Measurements from ENCODE around the gene KIAA1586. TPM values are rescaled to one million over a fixed set of nuclear protein-coding genes. Genes with fewer than 3 reads are reported as not detected.

Gene KIAA1586
- total RNA-seq, 1 experiment from 2014 or later: 6.0 TPM

GRCh38 chr6:57013521-57013926 lies 33.0 kb upstream of the KIAA1586 start:
- no peaks in the 10 kb centered on the region for H3K27me3 ChIP-seq (ENCODE audit: low read length)
- no peaks in the 10 kb centered on the region for H4K20me1 ChIP-seq (ENCODE audit: low read length)
- H3K79me2 ChIP-seq (ENCODE audit: low read length): no peaks in the 10 kb centered on the region
- BruUV-seq (replicated peaks): no TSS peak
- DNase-seq (peak; percentile 89), ATAC-seq (peak; percentile 96)
- no peak overlapping the region for H3K9ac ChIP-seq (ENCODE audit: low read length)
- TF ChIP-seq EZH2phosphoT487 (IDR thresholded peaks at IDR 0.05; ENCODE audit: borderline replicate concordance, low read length): no peak
- TF ChIP-seq CTCF (conservative IDR thresholded peaks at IDR 0.05; ENCODE audit: low read depth, low read length): no peak
- no peak for TF ChIP-seq EZH2 (IDR thresholded peaks at IDR 0.05; ENCODE audit: low read length, unreplicated experiment)
- no peaks in the 10 kb centered on the region for H3F3A ChIP-seq (ENCODE audit: low read length, unreplicated experiment)
- POLR2A ChIA-PET (ENCODE audit: unreplicated experiment): interaction anchor here (0.7 kb wide), 1 partner anchor 303 kb away, joined by 7 read pairs; no protein-coding TSS in a partner anchor
- CTCF ChIA-PET: interaction anchor here (0.9 to 1.3 kb wide), 4 partner anchors 21 to 111 kb away, joined by 3 to 9 read pairs (median 4); partner anchors contain the start of gene BEND6
- H3K4me1 ChIP-seq (ENCODE audit: insufficient read depth, low read length): peaks cover 13% of the 10 kb centered on the region
- peak overlapping the region; percentile 36; the same call in 1 of the 2 replicates for H3K4me2 ChIP-seq (ENCODE audit: low read length)
- H3K36me3 ChIP-seq (ENCODE audit: low read depth, low read length): no peaks in the 10 kb centered on the region
- no peak overlapping the region for H3K27ac ChIP-seq (ENCODE audit: low read length)
- no peaks in the 10 kb centered on the region for H3K9me2 ChIP-seq (replicated peaks; ENCODE audit: low read length)
- no peaks in the 10 kb centered on the region for H3K9me3 ChIP-seq (ENCODE audit: low read length)
- no peak overlapping the region for H3K4me3 ChIP-seq (ENCODE audit: low read length)
- intact Hi-C loops (cut with micrococcal nuclease): no loop called here
- no peak overlapping the region for H2AFZ ChIP-seq (ENCODE audit: low read length)

- intact Hi-C loops (cut with micrococcal nuclease): no loop called here
- Histone ChIP-seq H3K36me3 (ENCODE audit: low read depth, low read length) (no peaks in the 10 kb centered on the region), H2AFZ (ENCODE audit: low read length) (no peak overlapping the region), H3K9ac (ENCODE audit: low read length) (no peak overlapping the region), H4K20me1 (ENCODE audit: low read length) (no peaks in the 10 kb centered on the region), H3K79me2 (ENCODE audit: low read length) (no peaks in the 10 kb centered on the region), H3K4me1 (ENCODE audit: insufficient read depth, low read length) (peaks cover 13% of the 10 kb centered on the region), H3F3A (ENCODE audit: low read length, unreplicated experiment) (no peaks in the 10 kb centered on the region), H3K27ac (ENCODE audit: low read length) (no peak overlapping the region), H3K9me2 (replicated peaks; ENCODE audit: low read length) (no peaks in the 10 kb centered on the region), H3K9me3 (ENCODE audit: low read length) (no peaks in the 10 kb centered on the region), H3K4me2 (ENCODE audit: low read length) (no peak overlapping the region), H3K27me3 (ENCODE audit: low read length) (no peaks in the 10 kb centered on the region), H3K4me3 (ENCODE audit: low read length) (no peak overlapping the region)
- ATAC-seq: no peak
- TF ChIP-seq EZH2 (IDR thresholded peaks at IDR 0.05; ENCODE audit: low read length, unreplicated experiment) (no peak), CTCF (conservative IDR thresholded peaks at IDR 0.05; ENCODE audit: low read depth, low read length) (no peak), EZH2phosphoT487 (IDR thresholded peaks at IDR 0.05; ENCODE audit: borderline replicate concordance, low read length) (no peak)
- ChIA-PET CTCF (interaction anchor here (0.7 kb wide), 1 partner anchor 310 kb away, joined by 3 read pairs; no protein-coding TSS in a partner anchor), POLR2A (ENCODE audit: unreplicated experiment) (no interaction called here)
- no peak for DNase-seq
- BruUV-seq (replicated peaks): no TSS peak
These were observed 29.4 kb upstream of the KIAA1586 start for GRCh38 chr6:57017069-57017468.

- Histone ChIP-seq H3K4me1 (ENCODE audit: insufficient read depth, low read length) (peaks cover 12% of the 10 kb centered on the region), H3K79me2 (ENCODE audit: low read length) (no peaks in the 10 kb centered on the region), H3K9ac (ENCODE audit: low read length) (no peak overlapping the region), H3K9me2 (replicated peaks; ENCODE audit: low read length) (no peaks in the 10 kb centered on the region), H3K4me2 (ENCODE audit: low read length) (no peak overlapping the region), H3K9me3 (ENCODE audit: low read length) (no peaks in the 10 kb centered on the region), H3K27me3 (ENCODE audit: low read length) (no peaks in the 10 kb centered on the region), H4K20me1 (ENCODE audit: low read length) (no peaks in the 10 kb centered on the region), H3K4me3 (ENCODE audit: low read length) (no peak overlapping the region), H3K36me3 (ENCODE audit: low read depth, low read length) (no peaks in the 10 kb centered on the region), H3K27ac (ENCODE audit: low read length) (no peak overlapping the region), H2AFZ (ENCODE audit: low read length) (no peak overlapping the region), H3F3A (ENCODE audit: low read length, unreplicated experiment) (no peaks in the 10 kb centered on the region)
- ChIA-PET POLR2A (ENCODE audit: unreplicated experiment) (interaction anchor here (0.6 kb wide), 1 partner anchor 114 kb away, joined by 5 read pairs; no protein-coding TSS in a partner anchor), CTCF (no interaction called here)
- no peak for TF ChIP-seq EZH2 (IDR thresholded peaks at IDR 0.05; ENCODE audit: low read length, unreplicated experiment)
- TF ChIP-seq CTCF (conservative IDR thresholded peaks at IDR 0.05; ENCODE audit: low read depth, low read length): no peak
- no peak for TF ChIP-seq EZH2phosphoT487 (IDR thresholded peaks at IDR 0.05; ENCODE audit: borderline replicate concordance, low read length)
- no TSS peak for BruUV-seq (replicated peaks)
- DNase-seq: no peak
- intact Hi-C loops (cut with micrococcal nuclease): no loop called here
- ATAC-seq: no peak
These were observed 28.7 kb upstream of the KIAA1586 start for GRCh38 chr6:57017841-57018240.
